Upper lobe of left lung (tissue), 6 donors: ENCODE data around the gene MGME1. TPM values are rescaled to one million over a fixed set of nuclear protein-coding genes. Genes with fewer than 3 reads are reported as not detected.

Experiments used
- ATAC-seq, 2 donors: fragments of 200-7000 bp; cut with Tn5 transposase; one replicate each; pipeline ENCODE4 v1.9.1; 2022; ENCODE audit warnings: mild to moderate bottlenecking in 2 of 2, moderate library complexity in 2 of 2; ENCODE audit not compliant: low FRiP score in 2 of 2
- DNase-seq, 2 donors: peaks; one replicate each; pipeline ENCODE4 v3.0.0-alpha.2; 2019 to 2020
- H3K27ac ChIP-seq, 4 donors: fragments of 200-600 bp; sonication (generic); one replicate each; pipeline ENCODE4 v1.5.1; 2016 to 2019
- H3K27me3 ChIP-seq, 4 donors: fragments of 200-600 bp; sonication (generic); one replicate each; pipeline ENCODE4 v1.5.1; 2017 to 2019
- H3K36me3 ChIP-seq, 4 donors: fragments of 200-600 bp; sonication (generic); one replicate each; pipeline ENCODE4 v1.5.1; 2016 to 2019
- H3K4me1 ChIP-seq, 4 donors: fragments of 200-600 bp; sonication (generic); one replicate each; pipeline ENCODE4 v1.5.1; 2018 to 2019
- H3K4me3 ChIP-seq, 4 donors: fragments of 200-600 bp; sonication (generic); one replicate each; pipeline ENCODE4 v1.5.1; 2017 to 2019; ENCODE audit warnings: mild to moderate bottlenecking in 2 of 4, moderate library complexity in 1 of 4
- H3K9me3 ChIP-seq, 4 donors: fragments of 200-600 bp; sonication (generic); one replicate each; pipeline ENCODE4 v1.5.1; 2018 to 2019
- CTCF ChIP-seq, 6 experiments: fragments of 450-650 bp in 4 of 6; fragments of 200-600 bp in 2 of 6; sonication (generic) in 2 of 6; IDR thresholded peaks; one replicate each; pipeline ENCODE4 v1.5.1; 2016 to 2019; ENCODE audit warnings: antibody characterized with exemption in 6 of 6
- EP300 ChIP-seq, 4 donors: sonication (generic); formaldehyde crosslinking; IDR thresholded peaks; one replicate each; pipeline ENCODE4 v1.5.1; 2017; ENCODE audit warnings: antibody characterized with exemption in 4 of 4, control low read depth in 2 of 4
- POLR2A ChIP-seq, 4 donors: fragments of 450-650 bp; IDR thresholded peaks; one replicate each; pipeline ENCODE4 v1.5.1; 2016 to 2017; ENCODE audit warnings: antibody characterized with exemption in 4 of 4, mild to moderate bottlenecking in 2 of 4
- POLR2AphosphoS5 ChIP-seq, 2 donors: sonication (generic); formaldehyde crosslinking; IDR thresholded peaks; one replicate each; pipeline ENCODE4 v1.5.1; 2017; ENCODE audit warnings: antibody characterized with exemption in 2 of 2
- WGBS, 2 donors: methylation state at CpG; one replicate each; pipeline ENCODE4 v1.1.5; 2017 to 2018; 5-methylcytosine and 5-hydroxymethylcytosine counted together
- total RNA-seq, 6 donors: library from RNA; depleted of rRNA in 4 of 6; stranded (reverse); fragments of >200 nt in 4 of 6; gene quantifications; one replicate each; pipeline versions ENCODE4 v1.1.0 to v1.2.1, GENCODE V29; 2016 to 2021
- donor health status: DM: no; HTN: no; CAD: no; lungs with moderate emphysema.
- donor health status: DM: no; HTN: yes; CAD: no; lungs with severe emphysema.

MGME1 gene
- 10 to 100 TPM in 5 of 6 donors, 1 to 10 TPM in 1; 9.4 to 22.0 (median 13.3) TPM for total RNA-seq

GRCh38 chr20:17968366-17969277, at the start of gene MGME1, which contains the start of gene SNX5:
Gene MGME1, plus strand, starts transcription at chr20:17969018. Its CDS starts 842 bp downstream, at chr20:17969860.
Gene SNX5, minus strand, starts transcription at chr20:17968794. Its CDS starts 369 bp downstream, at chr20:17968425.
- H3K27ac ChIP-seq = peak within 1 kb of the TSS; percentile 96 to 98 (median 98)
- H3K27me3 ChIP-seq = no peaks in the 10 kb centered on the region
- peaks cover 66 to 83% (median 69%) of the 10 kb centered on the region in 4 donors for H3K4me1 ChIP-seq
- 0 to 1% methylated on average over 19 to 44 of the region's 96 CpGs for WGBS, 2 donors
- ATAC-seq = peak; percentile 98 to 100
- H3K4me3 ChIP-seq = peak within 1 kb of the TSS; percentile 63 to 91 (median 88)
- no peaks in the 10 kb centered on the region for H3K36me3 ChIP-seq
- peak; percentile 99 for DNase-seq
- TF ChIP-seq EP300 (IDR thresholded peaks at IDR 0.05) (peak in 1 of 4 donors; percentile 51), CTCF (IDR thresholded peaks at IDR 0.05) (peak in 1 of 6 experiments; percentile 23), POLR2A (IDR thresholded peaks at IDR 0.05) (peak in 2 of 4 donors; percentile 61 to 81), POLR2AphosphoS5 (IDR thresholded peaks at IDR 0.05) (peak; percentile 90 to 91)
- no peaks in the 10 kb centered on the region for H3K9me3 ChIP-seq

GRCh38 chr20:17919149-17919548, 49.7 kb upstream of the MGME1 start:
- ATAC-seq (no peak), DNase-seq (no peak)
- WGBS, 2 donors = 96% methylated on average over 8 of the region's 8 CpGs
- Histone ChIP-seq H3K9me3 (no peaks in the 10 kb centered on the region), H3K4me1 (peaks cover 6 to 15% (median 11%) of the 10 kb centered on the region in 4 donors), H3K36me3 (no peaks in the 10 kb centered on the region), H3K27ac (no peak overlapping the region), H3K4me3 (no peak overlapping the region), H3K27me3 (no peaks in the 10 kb centered on the region)
- TF ChIP-seq CTCF (IDR thresholded peaks at IDR 0.05) (no peak), POLR2A (IDR thresholded peaks at IDR 0.05) (no peak), POLR2AphosphoS5 (IDR thresholded peaks at IDR 0.05) (no peak), EP300 (IDR thresholded peaks at IDR 0.05) (no peak)

GRCh38 chr20:17921774-17922173, 47.0 kb upstream of the MGME1 start:
- TF ChIP-seq EP300 (IDR thresholded peaks at IDR 0.05) (no peak), POLR2A (IDR thresholded peaks at IDR 0.05) (no peak), CTCF (IDR thresholded peaks at IDR 0.05) (no peak), POLR2AphosphoS5 (IDR thresholded peaks at IDR 0.05) (no peak)
- no peaks in the 10 kb centered on the region for H3K9me3 ChIP-seq
- WGBS, 2 donors = 4 to 6% methylated on average over 1 of the region's 1 CpG
- H3K4me1 ChIP-seq = peaks cover under 1 to 7% (median 4%) of the 10 kb centered on the region in 4 donors
- H3K27ac ChIP-seq = no peak overlapping the region
- H3K27me3 ChIP-seq = no peaks in the 10 kb centered on the region
- H3K36me3 ChIP-seq = no peaks in the 10 kb centered on the region
- no peak overlapping the region for H3K4me3 ChIP-seq
- ATAC-seq = no peak
- DNase-seq = no peak

GRCh38 chr20:17925141-17925939, 43.5 kb upstream of the MGME1 start:
- H3K9me3 ChIP-seq = no peaks in the 10 kb centered on the region
- H3K4me1 ChIP-seq = peaks cover 0 to 20% (median 12%) of the 10 kb centered on the region in 4 donors
- H3K27ac ChIP-seq = no peak overlapping the region
- TF ChIP-seq POLR2A (IDR thresholded peaks at IDR 0.05) (no peak), POLR2AphosphoS5 (IDR thresholded peaks at IDR 0.05) (no peak), CTCF (IDR thresholded peaks at IDR 0.05) (no peak), EP300 (IDR thresholded peaks at IDR 0.05) (no peak)
- H3K4me3 ChIP-seq = no peak overlapping the region
- H3K36me3 ChIP-seq = no peaks in the 10 kb centered on the region
- no peaks in the 10 kb centered on the region for H3K27me3 ChIP-seq
- ATAC-seq (no peak), DNase-seq (no peak)
- WGBS, 2 donors = 60 to 70% methylated on average over 10 to 11 of the region's 11 CpGs
